ENCODE measurements around the gene ZBED1.
"Not testable (repeated sequence)": the region's sequence is repeated elsewhere in the genome, so short reads cannot be mapped to it uniquely, and the experiment has no call there.

ZBED1 gene

DNA sequence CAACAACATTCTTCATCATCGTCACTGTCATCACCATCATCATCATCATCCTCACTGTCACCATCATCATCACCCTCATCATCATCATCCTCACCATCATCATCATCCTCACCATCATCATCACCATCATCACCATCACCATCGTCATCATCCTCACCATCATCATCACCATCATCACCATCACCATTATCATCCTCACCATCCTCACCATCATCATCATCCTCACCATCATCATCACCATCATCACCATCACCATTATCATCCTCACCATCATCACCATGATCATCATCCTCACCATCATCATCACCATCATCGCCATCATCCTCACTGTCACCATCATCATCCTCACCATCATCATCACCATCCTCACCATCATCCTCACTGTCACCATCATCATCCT, 18.9 kb upstream of the ZBED1 start:
- not testable (repeated sequence) for DNase-seq (ENCODE audit: low read depth in 2 of 2)

- no peak for DNase-seq (ENCODE audit: low read depth in 2 of 2)
These were observed 16.3 kb upstream of the ZBED1 start for GRCh38 chrX:2517055-2517454.

GRCh38 chrX:2516623-2517022, 15.8 kb upstream of the ZBED1 start:
- no peak for DNase-seq (ENCODE audit: low read depth in 2 of 2)

DNA sequence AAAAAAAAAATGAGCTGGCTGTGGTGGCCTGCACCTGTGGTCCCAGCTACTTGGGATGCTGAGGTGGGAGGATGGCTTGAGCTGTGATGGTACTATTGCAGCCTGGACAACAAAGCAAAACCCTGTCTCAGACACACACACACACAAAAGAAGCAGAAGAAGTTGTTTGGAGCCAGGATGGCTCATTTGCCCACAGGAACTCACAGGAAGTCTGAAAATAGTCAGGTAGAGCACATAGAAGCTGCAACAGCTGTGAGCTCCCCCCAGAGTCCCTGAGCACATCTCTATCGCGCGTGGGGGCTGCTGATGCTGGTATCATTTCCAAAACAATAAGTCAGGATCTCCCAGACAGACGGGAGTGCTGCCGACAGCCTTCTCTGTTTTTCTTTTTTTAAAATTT, 13.4 kb upstream of the ZBED1 start:
- DNase-seq (ENCODE audit: low read depth in 2 of 2): no peak

GRCh38 chrX:2513121-2513664, 12.4 kb upstream of the ZBED1 start:
- DNase-seq (ENCODE audit: low read depth in 2 of 2): no peak

DNA sequence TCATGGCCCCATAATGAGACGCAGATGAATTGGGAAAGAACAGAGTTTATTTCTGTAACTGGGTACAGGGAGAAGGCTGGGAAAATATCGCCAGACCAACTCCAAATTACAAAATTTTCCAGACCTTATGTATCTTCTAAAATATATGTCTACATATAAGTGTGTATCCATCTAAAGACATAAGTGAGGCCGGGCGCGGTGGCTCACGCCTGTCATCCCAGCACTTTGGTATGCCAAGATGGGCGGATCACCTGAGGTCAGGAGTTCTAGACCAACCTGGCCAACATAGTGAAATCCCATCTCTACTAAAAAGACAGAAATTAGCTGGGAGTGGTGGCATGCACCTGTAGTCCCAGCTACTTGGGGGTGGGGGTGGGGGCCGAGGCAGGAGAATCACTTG, 11.7 kb upstream of the ZBED1 start:
- no peak for DNase-seq (ENCODE audit: low read depth in 2 of 2)

DNA sequence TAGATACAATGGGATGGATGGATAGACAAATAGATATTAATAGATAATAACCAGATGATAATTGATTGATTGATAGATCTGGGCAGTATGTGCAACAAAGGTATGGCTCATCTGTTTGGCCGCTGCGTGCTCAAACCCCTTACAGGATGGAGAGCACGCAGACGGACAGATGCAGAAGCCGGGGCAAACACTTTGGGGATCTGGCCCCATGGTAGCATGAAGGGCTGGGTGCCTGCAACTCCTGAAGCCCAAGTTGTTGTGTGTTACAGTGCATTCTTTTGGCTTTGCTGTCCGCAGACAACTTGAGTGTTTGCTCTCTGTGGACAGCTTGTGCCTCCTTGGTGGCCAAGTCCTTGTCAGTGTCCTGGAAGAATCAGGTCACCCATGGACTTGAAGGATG, 10.6 kb upstream of the ZBED1 start:
- no peak for DNase-seq (ENCODE audit: low read depth in 2 of 2)

- no peak for DNase-seq (ENCODE audit: low read depth in 2 of 2)
These were observed 8.0 kb upstream of the ZBED1 start for GRCh38 chrX:2508648-2509335.

- DNase-seq (ENCODE audit: low read depth in 2 of 2): no peak
These were observed 7.3 kb upstream of the ZBED1 start for GRCh38 chrX:2507904-2508627.

GRCh38 chrX:2507196-2507595, 6.4 kb upstream of the ZBED1 start:
- DNase-seq (ENCODE audit: low read depth in 2 of 2): no peak

DNA sequence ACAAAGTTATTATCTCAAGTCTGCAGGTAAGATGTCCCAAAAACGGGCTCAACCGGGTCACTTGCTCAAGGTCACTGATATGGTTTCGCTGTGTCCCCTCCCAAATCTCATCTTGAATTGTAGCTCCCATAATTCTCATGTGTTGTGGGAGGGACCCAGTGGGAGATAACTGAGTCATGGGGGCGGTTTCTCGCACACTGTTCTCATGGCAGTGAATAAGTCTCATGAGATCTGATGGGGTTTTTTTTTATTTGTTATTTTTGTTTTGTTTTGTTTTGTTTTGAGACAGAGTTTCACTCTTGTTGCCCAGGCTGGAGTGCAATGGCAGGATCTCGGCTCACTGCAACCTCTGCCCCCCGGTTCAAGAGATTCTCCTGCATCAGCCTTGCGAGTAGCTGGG, 4.6 kb upstream of the ZBED1 start:
- DNase-seq (ENCODE audit: low read depth in 2 of 2): not testable (repeated sequence)

DNA sequence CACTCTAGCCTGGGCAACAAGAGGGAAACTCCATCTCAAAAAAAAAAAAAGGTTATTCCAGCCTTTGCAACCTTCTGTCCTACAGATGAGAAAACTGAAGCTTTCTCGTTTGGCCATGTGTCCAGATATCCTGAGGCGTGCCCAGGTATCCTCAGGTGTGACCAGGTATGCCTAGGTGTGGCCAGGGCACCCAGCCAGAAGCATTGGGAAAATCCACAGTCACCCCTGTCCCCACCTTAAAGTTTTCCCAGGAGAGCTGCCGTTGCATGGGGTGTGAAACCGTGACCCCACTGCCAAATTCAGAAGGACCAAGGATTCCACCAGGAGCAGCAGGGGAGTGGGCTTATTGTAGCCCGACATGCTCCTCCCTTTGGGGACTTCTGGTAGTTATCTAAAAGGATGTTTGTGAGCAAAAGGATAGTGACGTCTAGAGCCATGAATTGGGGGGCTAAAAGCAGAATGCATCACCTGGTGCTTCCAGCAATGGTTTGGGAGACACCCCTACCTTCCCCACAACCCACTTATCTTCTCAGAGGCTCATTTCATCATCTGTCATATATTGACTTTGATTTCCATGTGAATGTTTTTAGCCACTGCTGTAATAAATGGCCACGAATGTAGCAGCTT, 4.0 kb upstream of the ZBED1 start:
- DNase-seq (ENCODE audit: low read depth in 2 of 2): no peak

- no peak for DNase-seq (ENCODE audit: low read depth in 2 of 2)
These were observed 3.1 kb upstream of the ZBED1 start for GRCh38 chrX:2503591-2504500.

- no peak for DNase-seq (ENCODE audit: low read depth in 2 of 2)
These were observed 2.1 kb upstream of the ZBED1 start for GRCh38 chrX:2502668-2503519.

- DNase-seq (ENCODE audit: low read depth in 2 of 2): no peak
These were observed 1.4 kb upstream of the ZBED1 start for GRCh38 chrX:2502120-2502667.

DNA sequence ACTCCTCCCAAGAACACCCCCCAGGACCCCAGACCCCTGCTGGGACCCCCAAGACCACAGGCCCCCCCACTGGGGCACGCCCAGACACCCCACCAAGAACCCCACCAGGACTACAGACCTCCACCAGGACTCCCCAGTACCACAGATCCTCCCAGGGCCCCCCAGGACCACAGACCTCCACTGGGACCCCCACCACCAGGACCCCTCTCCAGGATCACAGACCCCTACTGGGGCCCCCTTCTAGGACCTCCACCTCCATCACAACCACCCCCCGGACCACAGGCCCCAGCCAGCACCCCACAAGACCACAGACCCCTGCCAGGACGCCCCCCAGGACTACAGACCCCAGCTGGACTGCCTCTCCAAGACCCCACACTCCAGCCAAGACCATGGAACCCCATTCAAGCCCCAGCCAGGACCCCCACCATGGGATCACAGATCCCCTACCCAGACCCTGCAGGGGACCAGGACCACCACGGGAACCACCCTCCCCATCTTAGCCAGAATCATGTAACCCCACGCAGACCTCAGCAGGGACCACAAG, 855 bp upstream of the ZBED1 start:
- DNase-seq (ENCODE audit: low read depth in 2 of 2): no peak

DNA sequence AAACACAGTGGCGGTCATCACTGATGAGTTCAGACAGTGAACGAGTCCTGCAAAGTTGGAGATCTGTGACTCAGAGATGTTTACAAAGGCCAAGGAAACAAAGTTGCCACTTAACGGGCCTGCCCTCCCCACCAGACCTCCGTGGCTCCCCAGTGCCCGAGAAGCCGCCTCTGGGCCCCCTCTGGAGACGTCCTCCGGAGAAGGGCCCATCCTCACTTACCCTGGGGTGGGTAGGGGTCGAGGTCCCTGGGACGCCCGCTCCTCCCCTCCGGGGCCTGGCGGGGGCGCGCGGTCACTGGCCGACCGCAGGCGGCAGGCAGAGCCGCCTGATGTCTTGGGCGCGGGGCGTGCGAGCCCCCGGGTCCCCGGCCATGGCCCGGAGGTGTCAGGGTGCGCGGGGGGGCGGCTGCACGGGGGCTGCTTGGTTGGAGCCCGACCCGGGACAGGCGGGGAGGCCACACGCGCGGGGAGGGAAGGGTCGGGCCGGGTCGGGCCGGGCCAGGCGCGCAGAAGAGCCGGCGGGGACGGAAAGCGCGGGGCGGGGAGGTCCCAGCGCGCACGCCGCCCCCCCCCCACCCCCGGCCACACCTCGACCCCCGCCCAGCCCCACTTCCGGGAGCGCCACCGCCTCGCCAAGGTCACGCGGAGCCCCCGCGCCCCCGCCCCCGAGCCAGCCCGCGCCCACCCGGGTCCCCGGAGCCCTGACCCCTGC, 529 bp downstream of the ZBED1 start:
- peak; percentile 7 for DNase-seq (ENCODE audit: low read depth in 2 of 2)

DNA sequence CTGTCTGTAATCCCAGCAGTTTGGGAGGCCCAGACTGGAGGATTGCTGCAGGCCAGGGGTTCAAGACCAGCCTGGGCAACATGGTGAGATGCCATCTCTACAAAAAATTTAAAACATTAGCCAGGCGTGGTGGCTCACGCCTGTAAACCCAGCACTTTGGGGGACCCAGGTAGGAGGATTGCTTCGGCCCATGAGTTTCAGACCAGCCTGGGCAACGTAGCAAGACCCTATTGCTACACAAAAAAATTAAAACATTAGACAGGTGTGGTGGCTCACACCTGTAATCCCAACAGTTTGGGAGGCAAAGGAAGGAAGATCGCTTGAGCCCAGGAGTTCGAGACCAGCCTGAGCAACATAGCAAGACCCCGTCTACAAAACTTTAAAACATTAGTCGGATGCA, 1.3 kb downstream of the ZBED1 start:
- no peak for DNase-seq (ENCODE audit: low read depth in 2 of 2)

- DNase-seq (ENCODE audit: low read depth in 2 of 2): no peak
These were observed 1.9 kb downstream of the ZBED1 start for GRCh38 chrX:2498781-2499302.

All from stimulated activated CD8-positive, alpha-beta memory T cell treated with anti-CD3 and anti-CD28 coated beads, Interleukin-2, amount 100 ng/mL, for 48 hours (primary cell).